ENCODE data around the gene POU6F1.
"Not testable (repeated sequence)": the region's sequence is repeated elsewhere in the genome, so short reads cannot be mapped to it uniquely, and the experiment has no call there.

Gene POU6F1

GRCh38 chr12:51242876-51243275 lies 25.0 kb upstream of the POU6F1 start:
- Mint-ChIP-seq H3K4me1 (ENCODE audit: low read depth) (peaks cover 81% of the 10 kb centered on the region), H3K36me3 (ENCODE audit: low read depth) (peaks cover 78% of the 10 kb centered on the region), H3K27me3 (peaks cover 7% of the 10 kb centered on the region), H3K27ac (peak overlapping the region; percentile 85), H3K4me3 (peak overlapping the region; percentile 42), H3K9me3 (no peaks in the 10 kb centered on the region)
- intact Hi-C loops (cut with micrococcal nuclease) = loop anchor here (10.0 kb wide), 1 partner anchor 158 kb away; the partner anchor contains the start of gene CSRNP2

GRCh38 chr12:51242120-51242519 lies 24.3 kb upstream of the POU6F1 start:
- Mint-ChIP-seq H3K27me3 (no peaks in the 10 kb centered on the region), H3K36me3 (ENCODE audit: low read depth) (peaks cover 78% of the 10 kb centered on the region), H3K9me3 (no peaks in the 10 kb centered on the region), H3K27ac (peak overlapping the region; percentile 85), H3K4me1 (ENCODE audit: low read depth) (peaks cover 76% of the 10 kb centered on the region), H3K4me3 (peak overlapping the region; percentile 34)
- intact Hi-C loops (cut with micrococcal nuclease) = loop anchor here (10.0 kb wide), 1 partner anchor 157 kb away; the partner anchor contains the start of gene CSRNP2

- Mint-ChIP-seq H3K36me3 (ENCODE audit: low read depth) (peaks cover 78% of the 10 kb centered on the region), H3K27me3 (no peaks in the 10 kb centered on the region), H3K27ac (no peak overlapping the region)
These were observed 23.1 kb upstream of the POU6F1 start for GRCh38 chr12:51240971-51241370.

GRCh38 chr12:51238510-51239334 lies 20.9 kb upstream of the POU6F1 start, which contains the start of gene DAZAP2:
TSS of gene DAZAP2 (plus strand) at chr12:51238826. CDS start at chr12:51238908, 82 bp downstream.
- H3K27ac Mint-ChIP-seq = peak within 1 kb of the TSS; percentile 99
- intact Hi-C loops (cut with micrococcal nuclease) = loop anchor here (1.0 kb wide), 1 partner anchor 65 kb away; the partner anchor contains the start of gene TFCP2
- no peaks in the 10 kb centered on the region for H3K9me3 Mint-ChIP-seq
- H3K27me3 Mint-ChIP-seq = peaks cover 2% of the 10 kb centered on the region
- peaks cover 45% of the 10 kb centered on the region for H3K4me1 Mint-ChIP-seq (ENCODE audit: low read depth)
- peak within 1 kb of the TSS; percentile 85 for H3K4me3 Mint-ChIP-seq
- peaks cover 56% of the 10 kb centered on the region for H3K36me3 Mint-ChIP-seq (ENCODE audit: low read depth)

More at GRCh38 chr12:51240971-51241370, 23.1 kb upstream of the POU6F1 start:
- Mint-ChIP-seq H3K4me1 (ENCODE audit: low read depth) (peaks cover 64% of the 10 kb centered on the region), H3K9me3 (no peaks in the 10 kb centered on the region), H3K4me3 (no peak overlapping the region)
- intact Hi-C loops (cut with micrococcal nuclease) = loop anchor here (10.0 kb wide), 1 partner anchor 156 kb away; the partner anchor contains the start of gene CSRNP2

GRCh38 chr12:51238037-51238509 lies 20.2 kb upstream of the POU6F1 start:
- intact Hi-C loops (cut with micrococcal nuclease) = no loop called here
- H3K27ac Mint-ChIP-seq = peak overlapping the region; percentile 99
- H3K4me1 Mint-ChIP-seq (ENCODE audit: low read depth) = peaks cover 43% of the 10 kb centered on the region
- peaks cover 2% of the 10 kb centered on the region for H3K27me3 Mint-ChIP-seq
- H3K36me3 Mint-ChIP-seq (ENCODE audit: low read depth) = peaks cover 50% of the 10 kb centered on the region
- H3K4me3 Mint-ChIP-seq = peak overlapping the region; percentile 85
- no peaks in the 10 kb centered on the region for H3K9me3 Mint-ChIP-seq

GRCh38 chr12:51234530-51234929 lies 16.7 kb upstream of the POU6F1 start:
- intact Hi-C loops (cut with micrococcal nuclease) = no loop called here
- peaks cover 9% of the 10 kb centered on the region for H3K4me1 Mint-ChIP-seq (ENCODE audit: low read depth)
- H3K36me3 Mint-ChIP-seq (ENCODE audit: low read depth) = peaks cover 14% of the 10 kb centered on the region
- no peak overlapping the region for H3K27ac Mint-ChIP-seq
- H3K9me3 Mint-ChIP-seq = no peaks in the 10 kb centered on the region
- H3K27me3 Mint-ChIP-seq = peaks cover 2% of the 10 kb centered on the region
- H3K4me3 Mint-ChIP-seq = no peak overlapping the region

- Mint-ChIP-seq H3K4me1 (ENCODE audit: low read depth) (peaks cover under 1% of the 10 kb centered on the region), H3K9me3 (no peaks in the 10 kb centered on the region), H3K4me3 (no peak overlapping the region), H3K27me3 (peaks cover 2% of the 10 kb centered on the region), H3K36me3 (ENCODE audit: low read depth) (no peaks in the 10 kb centered on the region), H3K27ac (no peak overlapping the region)
- intact Hi-C loops (cut with micrococcal nuclease) = no loop called here
These were observed 14.8 kb upstream of the POU6F1 start for GRCh38 chr12:51232642-51233041.

GRCh38 chr12:51229116-51229809 lies 11.4 kb upstream of the POU6F1 start:
- intact Hi-C loops (cut with micrococcal nuclease) = no loop called here
- Mint-ChIP-seq H3K27me3 (no peaks in the 10 kb centered on the region), H3K4me1 (ENCODE audit: low read depth) (no peaks in the 10 kb centered on the region), H3K36me3 (ENCODE audit: low read depth) (no peaks in the 10 kb centered on the region), H3K4me3 (no peak overlapping the region), H3K9me3 (no peaks in the 10 kb centered on the region), H3K27ac (no peak overlapping the region)

- Mint-ChIP-seq H3K4me1 (ENCODE audit: low read depth) (no peaks in the 10 kb centered on the region), H3K27ac (no peak overlapping the region), H3K4me3 (no peak overlapping the region), H3K36me3 (ENCODE audit: low read depth) (no peaks in the 10 kb centered on the region), H3K9me3 (no peaks in the 10 kb centered on the region), H3K27me3 (no peaks in the 10 kb centered on the region)
- intact Hi-C loops (cut with micrococcal nuclease) = no loop called here
These were observed 10.1 kb upstream of the POU6F1 start for GRCh38 chr12:51227962-51228361.

GRCh38 chr12:51227112-51227511 lies 9.2 kb upstream of the POU6F1 start:
- H3K27ac Mint-ChIP-seq; H3K36me3 Mint-ChIP-seq (ENCODE audit: low read depth); intact Hi-C loops (cut with micrococcal nuclease); H3K4me3 Mint-ChIP-seq; H3K9me3 Mint-ChIP-seq; H3K27me3 Mint-ChIP-seq; H3K4me1 Mint-ChIP-seq (ENCODE audit: low read depth): not testable (repeated sequence)

GRCh38 chr12:51225771-51226170 lies 7.9 kb upstream of the POU6F1 start:
- intact Hi-C loops (cut with micrococcal nuclease) = no loop called here
- H3K4me3 Mint-ChIP-seq = no peak overlapping the region
- no peaks in the 10 kb centered on the region for H3K27me3 Mint-ChIP-seq
- H3K36me3 Mint-ChIP-seq (ENCODE audit: low read depth) = no peaks in the 10 kb centered on the region
- no peak overlapping the region for H3K27ac Mint-ChIP-seq
- H3K4me1 Mint-ChIP-seq (ENCODE audit: low read depth) = no peaks in the 10 kb centered on the region
- no peaks in the 10 kb centered on the region for H3K9me3 Mint-ChIP-seq

GRCh38 chr12:51225234-51225633 lies 7.4 kb upstream of the POU6F1 start:
- no peak overlapping the region for H3K27ac Mint-ChIP-seq
- H3K9me3 Mint-ChIP-seq = no peaks in the 10 kb centered on the region
- H3K4me1 Mint-ChIP-seq (ENCODE audit: low read depth) = no peaks in the 10 kb centered on the region
- intact Hi-C loops (cut with micrococcal nuclease) = no loop called here
- H3K36me3 Mint-ChIP-seq (ENCODE audit: low read depth) = no peaks in the 10 kb centered on the region
- H3K4me3 Mint-ChIP-seq = no peak overlapping the region
- no peaks in the 10 kb centered on the region for H3K27me3 Mint-ChIP-seq

GRCh38 chr12:51224625-51225024 lies 6.8 kb upstream of the POU6F1 start:
- H3K4me1 Mint-ChIP-seq (ENCODE audit: low read depth) = no peaks in the 10 kb centered on the region
- H3K4me3 Mint-ChIP-seq = no peak overlapping the region
- H3K9me3 Mint-ChIP-seq = no peaks in the 10 kb centered on the region
- H3K27ac Mint-ChIP-seq = no peak overlapping the region
- no peaks in the 10 kb centered on the region for H3K27me3 Mint-ChIP-seq
- H3K36me3 Mint-ChIP-seq (ENCODE audit: low read depth) = no peaks in the 10 kb centered on the region
- intact Hi-C loops (cut with micrococcal nuclease) = no loop called here

- H3K36me3 Mint-ChIP-seq (ENCODE audit: low read depth) = no peaks in the 10 kb centered on the region
- intact Hi-C loops (cut with micrococcal nuclease) = no loop called here
- no peak overlapping the region for H3K27ac Mint-ChIP-seq
- H3K27me3 Mint-ChIP-seq = peaks cover 1% of the 10 kb centered on the region
- no peak overlapping the region for H3K4me3 Mint-ChIP-seq
- H3K9me3 Mint-ChIP-seq = no peaks in the 10 kb centered on the region
- peaks cover 8% of the 10 kb centered on the region for H3K4me1 Mint-ChIP-seq (ENCODE audit: low read depth)
These were observed 4.6 kb upstream of the POU6F1 start for GRCh38 chr12:51222461-51222860.

Data from dendritic cell treated with granulocyte-macrophage colony-stimulating factor and Interleukin-4, amounts not matched to agents 40 ng/mL and 50 ng/mL, for 4 days (primary cell).